Heart left ventricle (tissue), 13 donors: ENCODE data around the gene TMOD4.

Experiments
- CTCF ChIP-seq, 12 donors: fragments of 200-600 bp; sonication (generic) in 4 of 12; IDR thresholded peaks; one replicate each; pipeline versions ENCODE4 v1.5.0 to v1.8.0; 2018 to 2022; ENCODE audit warnings: antibody characterized with exemption in 12 of 12, mild to moderate bottlenecking in 5 of 12
- POLR2A ChIP-seq, 2 donors: fragments of 450-650 bp; IDR thresholded peaks; one replicate each; pipeline ENCODE4 v1.6.1; 2017; ENCODE audit warnings: antibody characterized with exemption in 2 of 2, mild to moderate bottlenecking in 2 of 2, moderate library complexity in 2 of 2
- donor health status: ischemic (EF 13 %, LVEDD 7.1; RV severe dilation, severe dysfunction).
- donor health status: DM: no; HTN: yes; CAD: no.
- donor health status: DM: no; HTN: no; CAD: no.
- donor health status: ischemic (EF 25% LVEDD 6.9; RV normal size, moderate dysfunction).
- donor health status: ischemic (EF 25% LVEDD 5.7; RV mildly dilated, moderate dysfunction).
- donor health status: ischemic (EF 35%, LVEDD 5.7; RV mildly dilated, moderate dysfunction).
- donor health status: nonischemic (EF 11% LVEDD 7.7; RV severe dilation, severe dysfunction).
- donor health status: DM: yes; HTN: yes; CAD: no.
- donor health status: PGD.
- donor health status: ischemic (EF 29% LVEDD 5.4; RV normal size, mild dysfunction).
- donor health status: nonischemic (EF 23%, LVEDD 6.1; RV moderate dilation, normal function).

DNA sequence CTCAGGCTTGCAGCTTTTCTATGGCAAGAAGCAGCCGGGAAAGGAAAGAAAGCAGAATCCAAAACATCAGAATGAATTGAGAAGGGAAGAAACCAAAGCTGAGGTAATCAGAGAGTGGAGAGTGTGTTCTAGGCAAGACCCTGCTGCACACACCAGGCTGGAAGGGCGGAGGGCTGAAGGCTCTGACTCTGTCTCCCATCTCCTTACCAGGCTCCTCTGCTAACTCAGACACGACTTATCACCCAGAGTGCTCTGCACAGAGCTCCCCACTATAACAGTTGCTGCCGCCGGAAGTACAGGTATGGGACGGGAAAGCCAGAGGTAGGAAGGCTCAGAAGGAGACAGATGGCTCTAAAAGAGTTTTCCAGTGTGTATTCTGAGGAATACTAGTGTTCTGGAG lies 8.7 kb downstream of the TMOD4 start:
- TF ChIP-seq POLR2A (IDR thresholded peaks at IDR 0.05) (no peak), CTCF (IDR thresholded peaks at IDR 0.05) (no peak)
